ENCODE data around the gene CCDC146. TPM values are rescaled to one million over a fixed set of nuclear protein-coding genes. Genes with fewer than 3 reads are reported as not detected.

Gene CCDC146
- polyA plus RNA-seq, 1 donor from 2014 or later, result 13.0 TPM

DNA sequence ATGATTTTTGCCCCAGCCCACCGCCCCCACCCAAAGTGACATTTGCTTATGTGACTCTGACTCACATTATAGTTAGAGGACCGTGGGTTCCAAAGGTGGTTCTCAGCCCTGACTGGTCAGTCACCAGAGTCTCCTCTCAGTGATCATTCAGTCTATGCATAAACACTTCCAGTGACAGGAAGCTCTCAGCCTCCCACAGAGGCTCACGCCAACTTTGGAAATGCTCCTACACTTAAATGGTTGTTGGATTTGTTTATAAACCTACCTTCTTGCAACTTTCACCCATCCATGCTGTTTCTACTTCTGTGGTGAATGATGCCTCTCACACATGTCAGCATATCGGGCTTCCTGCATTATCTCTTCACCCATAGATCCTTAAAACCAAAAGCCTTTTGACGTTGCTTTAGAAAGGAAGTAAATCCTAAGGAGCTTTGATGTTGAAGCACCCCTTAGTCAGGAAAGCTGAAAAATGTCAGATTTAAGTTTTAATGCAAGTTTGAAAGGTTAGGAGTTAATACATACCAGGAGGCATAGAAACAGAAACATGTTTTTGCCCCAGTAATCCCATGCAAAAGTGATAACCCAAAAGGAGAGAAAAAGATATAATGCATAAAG lies 123.7 kb downstream of the CCDC146 start:
- Histone ChIP-seq H3K27me3 (ENCODE audit: insufficient read depth, low read depth, low read length) (no peaks in the 10 kb centered on the region), H3K9me2 (ENCODE audit: insufficient read depth, low read length) (no peaks in the 10 kb centered on the region)
- TF ChIP-seq, protein P1, sequence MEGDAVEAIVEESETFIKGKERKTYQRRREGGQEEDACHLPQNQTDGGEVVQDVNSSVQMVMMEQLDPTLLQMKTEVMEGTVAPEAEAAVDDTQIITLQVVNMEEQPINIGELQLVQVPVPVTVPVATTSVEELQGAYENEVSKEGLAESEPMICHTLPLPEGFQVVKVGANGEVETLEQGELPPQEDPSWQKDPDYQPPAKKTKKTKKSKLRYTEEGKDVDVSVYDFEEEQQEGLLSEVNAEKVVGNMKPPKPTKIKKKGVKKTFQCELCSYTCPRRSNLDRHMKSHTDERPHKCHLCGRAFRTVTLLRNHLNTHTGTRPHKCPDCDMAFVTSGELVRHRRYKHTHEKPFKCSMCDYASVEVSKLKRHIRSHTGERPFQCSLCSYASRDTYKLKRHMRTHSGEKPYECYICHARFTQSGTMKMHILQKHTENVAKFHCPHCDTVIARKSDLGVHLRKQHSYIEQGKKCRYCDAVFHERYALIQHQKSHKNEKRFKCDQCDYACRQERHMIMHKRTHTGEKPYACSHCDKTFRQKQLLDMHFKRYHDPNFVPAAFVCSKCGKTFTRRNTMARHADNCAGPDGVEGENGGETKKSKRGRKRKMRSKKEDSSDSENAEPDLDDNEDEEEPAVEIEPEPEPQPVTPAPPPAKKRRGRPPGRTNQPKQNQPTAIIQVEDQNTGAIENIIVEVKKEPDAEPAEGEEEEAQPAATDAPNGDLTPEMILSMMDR (IDR thresholded peaks at IDR 0.05; ENCODE audit: poor library complexity, severe bottlenecking), result no peak
- TF ChIP-seq MXI1 (conservative IDR thresholded peaks at IDR 0.05; ENCODE audit: poor library complexity, severe bottlenecking) (no peak), SMC3 (conservative IDR thresholded peaks at IDR 0.05; ENCODE audit: poor library complexity) (no peak), EP300 (conservative IDR thresholded peaks at IDR 0.05; ENCODE audit: poor library complexity, severe bottlenecking) (no peak), TAF1 (IDR thresholded peaks at IDR 0.05; ENCODE audit: low read depth) (no peak), POLR2AphosphoS5 (IDR thresholded peaks at IDR 0.05) (no peak), RAD21 (conservative IDR thresholded peaks at IDR 0.05) (no peak), EZH2 (IDR thresholded peaks at IDR 0.05; ENCODE audit: borderline replicate concordance, insufficient read depth, low read length, poor library complexity, severe bottlenecking) (no peak)
- TF ChIP-seq, protein P2, sequence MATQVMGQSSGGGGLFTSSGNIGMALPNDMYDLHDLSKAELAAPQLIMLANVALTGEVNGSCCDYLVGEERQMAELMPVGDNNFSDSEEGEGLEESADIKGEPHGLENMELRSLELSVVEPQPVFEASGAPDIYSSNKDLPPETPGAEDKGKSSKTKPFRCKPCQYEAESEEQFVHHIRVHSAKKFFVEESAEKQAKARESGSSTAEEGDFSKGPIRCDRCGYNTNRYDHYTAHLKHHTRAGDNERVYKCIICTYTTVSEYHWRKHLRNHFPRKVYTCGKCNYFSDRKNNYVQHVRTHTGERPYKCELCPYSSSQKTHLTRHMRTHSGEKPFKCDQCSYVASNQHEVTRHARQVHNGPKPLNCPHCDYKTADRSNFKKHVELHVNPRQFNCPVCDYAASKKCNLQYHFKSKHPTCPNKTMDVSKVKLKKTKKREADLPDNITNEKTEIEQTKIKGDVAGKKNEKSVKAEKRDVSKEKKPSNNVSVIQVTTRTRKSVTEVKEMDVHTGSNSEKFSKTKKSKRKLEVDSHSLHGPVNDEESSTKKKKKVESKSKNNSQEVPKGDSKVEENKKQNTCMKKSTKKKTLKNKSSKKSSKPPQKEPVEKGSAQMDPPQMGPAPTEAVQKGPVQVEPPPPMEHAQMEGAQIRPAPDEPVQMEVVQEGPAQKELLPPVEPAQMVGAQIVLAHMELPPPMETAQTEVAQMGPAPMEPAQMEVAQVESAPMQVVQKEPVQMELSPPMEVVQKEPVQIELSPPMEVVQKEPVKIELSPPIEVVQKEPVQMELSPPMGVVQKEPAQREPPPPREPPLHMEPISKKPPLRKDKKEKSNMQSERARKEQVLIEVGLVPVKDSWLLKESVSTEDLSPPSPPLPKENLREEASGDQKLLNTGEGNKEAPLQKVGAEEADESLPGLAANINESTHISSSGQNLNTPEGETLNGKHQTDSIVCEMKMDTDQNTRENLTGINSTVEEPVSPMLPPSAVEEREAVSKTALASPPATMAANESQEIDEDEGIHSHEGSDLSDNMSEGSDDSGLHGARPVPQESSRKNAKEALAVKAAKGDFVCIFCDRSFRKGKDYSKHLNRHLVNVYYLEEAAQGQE (IDR thresholded peaks at IDR 0.05; ENCODE audit: borderline replicate concordance), result no peak

GRCh38 chr7:77247206-77247850 lies 124.9 kb downstream of the CCDC146 start:
- Histone ChIP-seq H3K9me2 (ENCODE audit: insufficient read depth, low read length) (no peaks in the 10 kb centered on the region), H3K36me3 (ENCODE audit: insufficient read depth, low read length) (no peaks in the 10 kb centered on the region), H4K20me1 (ENCODE audit: insufficient read depth) (no peaks in the 10 kb centered on the region), H3F3A (ENCODE audit: insufficient read depth, low read length, poor library complexity, severe bottlenecking) (no peaks in the 10 kb centered on the region), H3K27me3 (ENCODE audit: insufficient read depth, low read depth, low read length) (no peaks in the 10 kb centered on the region), H3K4me2 (ENCODE audit: low read length) (no peak overlapping the region), H2AFZ (ENCODE audit: low read depth, low read length) (no peak overlapping the region), H3K27ac (ENCODE audit: low read length) (no peak overlapping the region), H3K79me2 (replicated peaks; ENCODE audit: insufficient read depth, low read length) (no peaks in the 10 kb centered on the region), H3K9ac (ENCODE audit: low read length) (no peak overlapping the region), H3K4me3 (ENCODE audit: low read length) (no peak overlapping the region), H3K9me3 (ENCODE audit: low read length) (no peaks in the 10 kb centered on the region)
- TF ChIP-seq, protein P2 (IDR thresholded peaks at IDR 0.05; ENCODE audit: borderline replicate concordance), result no peak
- TF ChIP-seq RAD21 (conservative IDR thresholded peaks at IDR 0.05) (peak; percentile 81), EZH2 (IDR thresholded peaks at IDR 0.05; ENCODE audit: borderline replicate concordance, insufficient read depth, low read length, poor library complexity, severe bottlenecking) (no peak), SMC3 (conservative IDR thresholded peaks at IDR 0.05; ENCODE audit: poor library complexity) (peak; percentile 85)
- TF ChIP-seq, protein P1 (IDR thresholded peaks at IDR 0.05; ENCODE audit: poor library complexity, severe bottlenecking), result peak; percentile 82

More for the DNA sequence above, 123.7 kb downstream of the CCDC146 start:
- Histone ChIP-seq H3K4me3 (ENCODE audit: low read length) (no peak overlapping the region), H3F3A (ENCODE audit: insufficient read depth, low read length, poor library complexity, severe bottlenecking) (no peaks in the 10 kb centered on the region), H3K27ac (ENCODE audit: low read length) (no peak overlapping the region), H2AFZ (ENCODE audit: low read depth, low read length) (no peak overlapping the region), H3K9ac (ENCODE audit: low read length) (no peak overlapping the region), H3K79me2 (replicated peaks; ENCODE audit: insufficient read depth, low read length) (no peaks in the 10 kb centered on the region), H3K4me2 (ENCODE audit: low read length) (no peak overlapping the region), H3K9me3 (ENCODE audit: low read length) (no peaks in the 10 kb centered on the region), H3K36me3 (ENCODE audit: insufficient read depth, low read length) (no peaks in the 10 kb centered on the region), H4K20me1 (ENCODE audit: insufficient read depth) (no peaks in the 10 kb centered on the region)

Data from neural cell (in vitro differentiated cells).